ENCODE data around the gene MGLL.

GRCh38 chr3:127803619-127804018, 18.7 kb downstream of the MGLL start:
- TF ChIP-seq CTCF (IDR thresholded peaks at IDR 0.05; ENCODE audit: borderline replicate concordance, extremely low read depth, low read length, poor library complexity, severe bottlenecking) (no peak), EZH2 (IDR thresholded peaks at IDR 0.05; ENCODE audit: borderline replicate concordance, low read depth, low read length, severe bottlenecking) (no peak)
